ENCODE data around the gene NCOA1.

DNA sequence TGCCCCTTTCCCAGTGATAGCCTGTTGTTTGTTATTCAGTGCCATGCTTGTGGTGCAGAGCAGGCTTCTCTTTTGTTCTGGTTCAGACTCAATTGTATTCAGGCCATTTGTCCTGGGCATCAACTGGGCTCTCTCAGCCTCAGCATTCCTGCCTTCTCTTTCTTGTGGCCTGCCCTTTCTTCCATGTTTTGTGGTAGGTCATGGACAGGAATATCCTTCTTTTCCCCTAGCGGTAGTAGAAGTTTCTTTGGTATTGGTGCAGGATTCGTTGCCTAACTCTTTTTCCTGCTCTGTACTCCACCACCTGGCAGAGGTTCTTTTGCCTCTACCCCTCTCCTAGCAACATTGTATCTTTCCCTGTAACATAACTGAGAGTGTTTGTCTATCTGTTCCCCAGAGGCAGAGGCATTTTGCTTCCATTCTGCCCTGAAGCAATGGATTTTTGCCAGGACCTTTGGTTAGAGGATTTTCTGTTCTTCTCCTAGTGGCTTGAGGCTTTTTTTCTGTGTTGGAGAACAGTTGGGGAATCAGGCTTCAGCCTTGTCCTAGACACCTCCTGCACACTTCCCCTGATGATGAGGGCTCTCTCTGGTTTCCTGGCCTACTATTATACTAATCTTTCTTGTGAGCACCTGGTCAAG is 68.5 kb downstream of the NCOA1 start:
- TF ChIP-seq, protein P1, sequence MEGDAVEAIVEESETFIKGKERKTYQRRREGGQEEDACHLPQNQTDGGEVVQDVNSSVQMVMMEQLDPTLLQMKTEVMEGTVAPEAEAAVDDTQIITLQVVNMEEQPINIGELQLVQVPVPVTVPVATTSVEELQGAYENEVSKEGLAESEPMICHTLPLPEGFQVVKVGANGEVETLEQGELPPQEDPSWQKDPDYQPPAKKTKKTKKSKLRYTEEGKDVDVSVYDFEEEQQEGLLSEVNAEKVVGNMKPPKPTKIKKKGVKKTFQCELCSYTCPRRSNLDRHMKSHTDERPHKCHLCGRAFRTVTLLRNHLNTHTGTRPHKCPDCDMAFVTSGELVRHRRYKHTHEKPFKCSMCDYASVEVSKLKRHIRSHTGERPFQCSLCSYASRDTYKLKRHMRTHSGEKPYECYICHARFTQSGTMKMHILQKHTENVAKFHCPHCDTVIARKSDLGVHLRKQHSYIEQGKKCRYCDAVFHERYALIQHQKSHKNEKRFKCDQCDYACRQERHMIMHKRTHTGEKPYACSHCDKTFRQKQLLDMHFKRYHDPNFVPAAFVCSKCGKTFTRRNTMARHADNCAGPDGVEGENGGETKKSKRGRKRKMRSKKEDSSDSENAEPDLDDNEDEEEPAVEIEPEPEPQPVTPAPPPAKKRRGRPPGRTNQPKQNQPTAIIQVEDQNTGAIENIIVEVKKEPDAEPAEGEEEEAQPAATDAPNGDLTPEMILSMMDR (IDR thresholded peaks at IDR 0.05) = no peak
- no peak for TF ChIP-seq POLR2A (IDR thresholded peaks at IDR 0.05)
